HepG2 (cell line): ENCODE data around the gene ACTA2. TPM values are rescaled to one million over a fixed set of nuclear protein-coding genes. Genes with fewer than 3 reads are reported as not detected.

Experiments
- ATAC-seq: fragments of 200-7000 bp; cut with Tn5 transposase; 3 replicates; pipeline ENCODE4 v1.9.1; 2020; ENCODE audit warnings: mild to moderate bottlenecking, moderate library complexity
- BruUV-seq: library from RNA; stranded (reverse); fragments of 400-500 nt; replicated peaks from 2 replicates; lab custom pipeline; 2021; lab: Mats Ljungman, UMichigan
- CTCF ChIA-PET: fragments of 300-600 bp; formaldehyde crosslinking; extraction: SDS; loops from one replicate; lab custom pipeline; 2021; ENCODE audit warnings: low total read pairs, inconsistent platforms, low intra/inter-chr PET ratio; lab: Yijun Ruan, JAX
- POLR2A ChIA-PET: fragments of 350-600 bp; sonication (Branson Sonifier 250); formaldehyde crosslinking; loops from one replicate; lab custom pipeline; 2020; ENCODE audit warnings: antibody characterized with exemption, inconsistent platforms; lab: Yijun Ruan, JAX
- DNase-seq: peaks from one replicate; pipeline ENCODE4 v3.0.0-alpha.2; 2015; ENCODE audit warnings: low spot score
- FAIRE-seq: peaks from 3 replicates; lab custom pipeline; 2011; peaks lifted over from hg19 to GRCh38; lab: Jason Lieb, UNC
- H2AFZ ChIP-seq: one replicate; pipeline ENCODE4 v1.6.1; 2011; ENCODE audit warnings: low read length, inconsistent platforms
- H3K27ac ChIP-seq: fragments of 300-600 bp; 3 replicates; pipeline ENCODE4 v1.8.0; 2011; ENCODE audit warnings: mixed run types, mild to moderate bottlenecking, mixed read lengths, low read length, inconsistent platforms; ENCODE audit not compliant: insufficient read depth; ENCODE audit errors: extremely low read length
- H3K27me3 ChIP-seq, 2 experiments: fragments of 200-600 bp in 1 of 2; 2 replicates in 1 of 2; 3 replicates in 1 of 2; pipeline versions ENCODE4 v1.6.0 to v1.8.0; 2011; ENCODE audit warnings: low read length in 2 of 2, mild to moderate bottlenecking in 2 of 2, moderate library complexity in 2 of 2, inconsistent platforms in 1 of 2; ENCODE audit not compliant: insufficient read depth in 2 of 2, control insufficient read depth in 1 of 2
- H3K36me3 ChIP-seq, 2 experiments: fragments of 200-600 bp in 1 of 2; replicated peaks in 1 of 2; 2 replicates in 1 of 2; 3 replicates in 1 of 2; pipeline versions ENCODE4 v1.5.1 to v1.8.0; 2011; ENCODE audit warnings: low read length in 2 of 2, inconsistent platforms in 1 of 2; ENCODE audit not compliant: insufficient read depth in 2 of 2, control insufficient read depth in 1 of 2
- H3K4me1 ChIP-seq: 2 replicates; pipeline ENCODE4 v1.5.1; 2012; ENCODE audit warnings: low read length, inconsistent platforms; ENCODE audit not compliant: insufficient read depth
- H3K4me2 ChIP-seq: 2 replicates; pipeline ENCODE4 v1.6.0; 2011; ENCODE audit warnings: low read depth, low read length, inconsistent platforms
- H3K4me3 ChIP-seq, 3 experiments: fragments of 200-600 bp in 1 of 3; sonication (generic), shearing (Covaris generic) in 1 of 3; replicated peaks in 1 of 3; 2 replicates each; pipeline ENCODE4 v1.5.1; 2011 to 2016; ENCODE audit warnings: low read length in 3 of 3, inconsistent platforms in 2 of 3, low read depth in 2 of 3, mild to moderate bottlenecking in 2 of 3, control low read depth in 1 of 3, mixed read lengths in 1 of 3; ENCODE audit not compliant: insufficient read depth in 1 of 3
- H3K79me2 ChIP-seq: one replicate; pipeline ENCODE4 v1.6.1; 2011; ENCODE audit warnings: low read length, inconsistent platforms; ENCODE audit not compliant: insufficient read depth
- H3K9ac ChIP-seq: 2 replicates; pipeline ENCODE4 v1.6.0; 2011; ENCODE audit warnings: mild to moderate bottlenecking, low read depth, low read length, inconsistent platforms; ENCODE audit not compliant: insufficient read depth
- H3K9me3 ChIP-seq: 2 replicates; pipeline ENCODE4 v1.5.1; 2012; ENCODE audit warnings: mild to moderate bottlenecking, low read length
- H4K20me1 ChIP-seq: 2 replicates; pipeline ENCODE4 v1.6.0; 2011; ENCODE audit warnings: inconsistent platforms, mild to moderate bottlenecking, low read length, moderate library complexity; ENCODE audit not compliant: insufficient read depth
- AHR ChIP-seq: IDR thresholded peaks from 2 replicates; pipeline ENCODE4 v1.6.1; 2018; ENCODE audit warnings: missing genetic modification reagents, missing compliant biosample characterization
- GLMP ChIP-seq: sonication (generic); formaldehyde crosslinking; IDR thresholded peaks from 2 replicates; pipeline ENCODE4 v1.9.0; 2021; ENCODE audit warnings: missing genetic modification reagents, mild to moderate bottlenecking, borderline replicate concordance
- MLXIP ChIP-seq: sonication (generic); formaldehyde crosslinking; IDR thresholded peaks from 2 replicates; pipeline ENCODE4 v1.9.0; 2021; ENCODE audit warnings: missing genetic modification reagents, borderline replicate concordance
- RBFOX2 ChIP-seq: fragments of 200-400 bp; formaldehyde crosslinking; IDR thresholded peaks from 2 replicates; pipeline ENCODE4 v1.6.1; 2017; ENCODE audit warnings: low read depth, mild to moderate bottlenecking, low read length
- ZBTB7A ChIP-seq: sonication (generic); formaldehyde crosslinking; IDR thresholded peaks from 2 replicates; pipeline ENCODE4 v1.8.0; 2022; ENCODE audit warnings: mild to moderate bottlenecking, missing genetic modification reagents
- ZGPAT ChIP-seq: IDR thresholded peaks from 2 replicates; pipeline ENCODE4 v1.6.1; 2016; ENCODE audit warnings: mild to moderate bottlenecking
- ZNF720 ChIP-seq: sonication (generic); formaldehyde crosslinking; IDR thresholded peaks from 2 replicates; pipeline ENCODE4 v1.4.0; 2020; ENCODE audit warnings: missing genetic modification reagents
- ZNF737 ChIP-seq: sonication (generic); formaldehyde crosslinking; IDR thresholded peaks from 2 replicates; pipeline ENCODE4 v1.5.0; 2020; ENCODE audit warnings: missing genetic modification reagents, mild to moderate bottlenecking, borderline replicate concordance
- WGBS: methylation state at CpG from one replicate; pipeline ENCODE4 v1.1.6; 2017; ENCODE audit warnings: low lambda C conversion rate; 5-methylcytosine and 5-hydroxymethylcytosine counted together
- in situ Hi-C: cut with HindIII; loops from 2 replicates; pipeline ENCODE4 v1.10.0; 2017; ENCODE audit warnings: low pct_unique_long_range_greater_than_20kb; ENCODE audit not compliant: extremely low pct_ligation_motif_present
- intact Hi-C: fragments of 100-400 bp; cut with micrococcal nuclease; formaldehyde crosslinking; loops from one replicate; pipeline ENCODE4 v1.10.0; 2022; ENCODE audit not compliant: unreplicated experiment
- polyA plus RNA-seq, 8 experiments: library from polyadenylated mRNA; depleted of rRNA in 3 of 8; stranded (reverse) in 7 of 8; unstranded in 1 of 8; fragments of >200 nt; fragmentation: Illumina TruSeq in 4 of 8; extraction: Trizol in 4 of 8; gene quantifications; 2 replicates each; pipeline versions ENCODE4 v1.2.1 to v1.2.3, GENCODE V29; 2011 to 2016; ENCODE audit warnings: low read depth in 4 of 8, missing spikeins in 1 of 8, mixed read lengths in 1 of 8; ENCODE audit not compliant: insufficient read depth in 1 of 8
- total RNA-seq, 5 experiments: library from RNA; depleted of rRNA; stranded (reverse); fragments of >200 nt; fragmentation: Illumina TruSeq; extraction: Trizol; gene quantifications; 2 replicates each; pipeline ENCODE4 v1.2.3, GENCODE V29; 2016; ENCODE audit warnings: low read depth in 1 of 5

Gene ACTA2
- total and polyA plus RNA-seq, 2 of the 13 experiments (the other 11 are each of a cell fraction or from before 2014, with no cell fraction given): 21.8 to 59.9 TPM

GRCh38 chr10:88962336-88962735, 9.8 kb upstream of the ACTA2 start:
- no peak overlapping the region for H2AFZ ChIP-seq
- TF ChIP-seq RBFOX2 (no peak), ZNF720 (no peak), ZNF737 (CRISPR knock-in tag) (no peak), GLMP (no peak), ZBTB7A (CRISPR knock-in tag) (no peak), AHR (CRISPR knock-in tag) (no peak), ZGPAT (CRISPR knock-in tag) (no peak), MLXIP (CRISPR knock-in tag) (no peak)
- TF ChIP-seq, all 625 proteins: peak for 0
- FAIRE-seq: no peak
- in situ Hi-C loops: no loop called here
- no peaks in the 10 kb centered on the region for H4K20me1 ChIP-seq
- ChIA-PET CTCF (no interaction called here), POLR2A (no interaction called here)
- DNase-seq: no peak
- H3K4me3 ChIP-seq: no peak overlapping the region
- 94% methylated on average over 2 of the region's 2 CpGs for WGBS
- intact Hi-C loops: no loop called here
- H3K4me1 ChIP-seq: no peaks in the 10 kb centered on the region
- no peak for ATAC-seq
- no peak overlapping the region for H3K4me2 ChIP-seq
- no TSS peak for BruUV-seq
- H3K9me3 ChIP-seq: no peaks in the 10 kb centered on the region
- no peak overlapping the region for H3K27ac ChIP-seq
- no peaks in the 10 kb centered on the region for H3K36me3 ChIP-seq
- no peaks in the 10 kb centered on the region for H3K27me3 ChIP-seq
- no peaks in the 10 kb centered on the region for H3K79me2 ChIP-seq
- H3K9ac ChIP-seq: no peak overlapping the region
